GM19328 (cell line): ENCODE data around the gene KRT82.
"Not testable (repeated sequence)": the region's sequence is repeated elsewhere in the genome, so short reads cannot be mapped to it uniquely, and the experiment has no call there.

Experiments
- ATAC-seq: cut with Tn5 transposase; IDR thresholded peaks from one replicate; pipeline ENCODE4 v1.9.1; 2021; ENCODE audit warnings: mild to moderate bottlenecking, moderate library complexity; ENCODE audit not compliant: unreplicated experiment

KRT82 gene

DNA sequence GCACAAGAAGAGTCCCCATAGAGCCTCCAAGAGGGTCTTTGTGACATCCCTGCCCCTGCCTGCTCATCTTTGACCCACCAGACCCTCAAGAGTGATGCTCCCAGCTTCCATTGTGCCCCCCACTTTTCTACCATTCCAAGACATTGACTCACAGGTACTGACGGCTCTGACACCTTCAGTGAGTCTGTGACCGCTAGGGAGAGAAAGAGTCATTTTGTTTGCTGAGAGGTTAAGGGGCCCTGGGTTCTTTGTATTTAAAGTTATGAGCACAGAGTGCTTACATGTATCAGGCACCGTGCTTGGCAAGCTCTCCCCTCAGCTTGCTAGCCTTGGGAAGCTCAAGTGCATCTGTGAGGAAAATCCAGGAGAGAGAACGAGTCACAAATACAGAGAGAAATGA, 7.1 kb upstream of the KRT82 start:
- no peak for ATAC-seq

DNA sequence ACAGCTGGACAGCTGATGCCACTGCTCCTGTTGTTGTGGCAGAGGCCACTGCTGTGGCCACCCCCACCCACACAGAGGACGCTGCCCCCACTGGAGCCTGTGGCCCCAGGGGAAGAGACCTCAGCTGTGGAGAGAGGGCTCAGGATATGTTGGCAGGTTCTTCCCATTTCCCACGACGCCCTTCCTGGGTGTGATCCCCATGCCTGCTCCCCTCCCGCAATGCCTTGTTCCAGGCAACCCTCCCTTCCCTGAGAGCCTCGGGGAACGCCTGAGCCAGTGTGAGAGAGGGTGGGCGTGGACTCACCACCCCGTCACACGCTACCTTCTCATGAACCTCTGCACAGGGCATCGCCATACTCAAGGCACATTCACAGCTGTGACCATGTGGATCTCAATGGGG, 5.7 kb upstream of the KRT82 start:
- ATAC-seq: no peak

DNA sequence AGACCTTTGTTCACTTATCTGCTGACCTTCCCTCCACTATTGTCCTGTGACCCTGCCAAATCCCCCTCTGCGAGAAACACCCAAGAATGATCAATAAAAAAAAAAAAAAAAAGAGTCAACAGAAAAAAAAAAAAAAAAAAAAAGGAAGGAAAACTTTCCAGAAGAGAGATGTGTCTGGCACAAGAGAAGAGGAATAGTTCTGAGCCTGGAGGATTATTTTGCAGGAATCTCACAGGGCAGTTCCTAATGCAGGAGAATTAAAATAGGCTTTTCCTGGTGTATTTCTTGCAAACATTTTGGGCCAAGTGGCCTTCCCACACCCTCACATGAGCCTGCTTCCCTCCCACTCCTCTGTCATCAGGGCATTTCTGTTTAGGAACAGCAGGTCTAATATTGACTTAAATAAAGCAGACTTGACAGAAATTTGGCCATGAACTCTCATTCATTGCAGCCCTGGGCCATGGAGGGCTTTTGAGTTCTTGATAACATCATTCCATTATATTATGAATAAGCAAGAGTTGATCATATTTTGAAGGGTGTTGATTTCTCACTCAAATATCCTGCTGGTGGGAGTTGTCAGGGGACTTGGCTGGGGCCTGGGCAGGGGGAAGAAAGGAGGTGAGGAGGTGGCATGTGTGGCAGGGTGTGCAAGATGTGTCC, 4.6 kb upstream of the KRT82 start:
- ATAC-seq: not testable (repeated sequence)

DNA sequence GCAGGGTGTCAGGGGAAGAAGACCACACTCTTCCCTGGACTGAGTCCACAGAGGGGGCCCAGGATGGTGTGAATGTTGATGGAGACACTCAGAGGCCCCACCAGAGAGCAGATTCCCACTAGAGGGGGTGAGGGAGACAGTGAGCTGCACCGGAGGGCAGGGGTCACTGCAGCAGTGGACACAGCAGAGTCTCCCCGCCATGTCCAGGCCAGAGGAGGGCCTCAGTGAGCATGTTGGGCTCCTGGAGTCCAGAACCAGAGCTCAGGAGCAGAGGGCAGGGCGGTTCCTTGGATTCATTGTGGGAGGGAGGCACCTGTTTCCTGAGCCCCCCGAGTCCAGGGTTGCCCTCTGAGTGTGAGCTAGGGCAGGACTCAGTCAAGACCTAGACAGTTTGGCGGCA, 1.8 kb upstream of the KRT82 start:
- no peak for ATAC-seq

DNA sequence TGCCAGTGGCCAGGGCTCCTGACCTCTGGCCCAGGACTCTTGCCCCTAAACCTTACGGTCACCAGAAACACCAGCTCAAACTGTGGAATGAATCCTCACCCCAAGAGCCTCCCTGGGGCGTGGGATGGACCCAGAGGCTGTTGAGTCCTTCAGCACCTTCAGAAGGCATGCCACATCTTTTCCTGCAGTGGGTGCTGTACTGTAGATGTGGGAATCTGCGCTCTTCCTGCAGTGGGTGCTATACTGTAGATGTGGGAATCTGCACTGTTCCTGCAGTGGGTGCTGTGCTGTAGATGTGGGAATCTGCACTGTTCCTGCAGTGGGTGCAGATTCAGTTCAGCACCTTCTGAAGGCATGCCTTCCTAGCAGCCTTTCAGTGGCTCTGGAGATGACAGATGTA, 1.2 kb downstream of the KRT82 start:
- no peak for ATAC-seq

DNA sequence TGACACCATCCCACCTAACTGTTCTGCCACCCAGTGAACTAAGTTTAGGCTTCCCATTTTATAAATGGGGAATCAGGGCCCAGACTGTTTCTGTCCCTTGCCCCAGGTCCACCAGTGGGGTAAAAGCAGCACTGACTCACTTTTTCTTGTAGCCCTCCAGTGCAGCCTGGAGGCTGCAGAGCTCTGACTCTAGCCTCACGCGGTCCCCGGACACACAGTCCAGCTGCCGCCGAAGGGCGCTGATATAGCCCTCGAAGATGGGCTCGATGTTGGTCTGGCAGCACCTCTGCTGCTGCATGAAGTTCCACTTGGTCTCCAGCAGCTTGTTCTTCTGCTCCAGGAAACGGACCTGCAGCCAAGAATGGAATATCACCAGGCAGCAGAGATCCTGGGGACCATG, 2.6 kb downstream of the KRT82 start:
- ATAC-seq: no peak

DNA sequence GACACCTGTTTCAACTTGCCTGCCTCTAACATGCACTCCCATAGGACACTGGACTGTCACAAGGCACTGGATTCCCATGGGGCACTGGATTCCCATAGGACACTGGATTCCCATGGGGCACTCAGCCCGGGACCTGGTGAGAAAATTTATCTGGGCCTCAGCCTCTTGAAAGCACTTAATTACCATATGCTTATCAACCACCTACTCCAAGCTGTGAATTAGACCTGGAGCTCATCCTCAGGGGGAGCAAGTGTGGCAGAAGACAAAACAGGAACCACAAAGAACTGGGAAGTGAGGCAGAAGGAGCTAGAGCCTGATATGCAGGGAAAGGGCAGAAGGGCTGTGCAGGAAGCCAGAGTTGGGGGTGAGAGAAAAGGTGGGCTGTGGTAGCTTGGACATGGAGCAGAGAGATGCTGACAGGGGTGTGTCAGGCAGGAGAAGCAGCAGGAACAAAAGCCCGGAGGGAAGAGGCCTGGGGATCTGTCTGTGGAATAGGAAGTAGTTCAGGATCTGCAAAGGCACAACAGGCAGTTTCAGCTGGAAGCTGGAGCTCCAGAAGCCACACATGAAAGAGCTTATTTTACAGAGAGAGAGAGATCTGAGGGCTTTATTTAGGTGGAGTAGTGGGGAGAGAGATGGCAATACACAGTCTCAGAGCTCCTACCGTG, 3.1 kb downstream of the KRT82 start:
- no peak for ATAC-seq

DNA sequence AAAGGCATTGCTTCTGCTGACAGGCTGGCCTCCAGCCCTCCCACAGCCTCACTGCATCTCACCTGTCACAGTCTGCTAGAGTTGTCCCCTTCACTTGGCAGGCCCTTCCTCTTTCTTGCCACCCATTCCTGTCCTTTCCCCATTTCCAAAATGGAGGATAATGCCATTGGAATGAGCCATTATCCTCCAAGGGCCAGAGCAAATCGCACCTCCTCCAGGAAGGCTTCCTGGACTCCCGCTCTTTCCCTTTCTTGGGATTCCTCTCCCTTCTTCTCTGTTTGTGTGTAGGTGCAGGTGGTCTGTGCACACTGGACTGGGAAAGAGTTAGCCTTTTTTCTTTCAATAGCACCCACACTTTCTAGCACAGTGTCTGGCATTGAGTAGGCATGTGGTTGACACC, 3.8 kb downstream of the KRT82 start:
- no peak for ATAC-seq

DNA sequence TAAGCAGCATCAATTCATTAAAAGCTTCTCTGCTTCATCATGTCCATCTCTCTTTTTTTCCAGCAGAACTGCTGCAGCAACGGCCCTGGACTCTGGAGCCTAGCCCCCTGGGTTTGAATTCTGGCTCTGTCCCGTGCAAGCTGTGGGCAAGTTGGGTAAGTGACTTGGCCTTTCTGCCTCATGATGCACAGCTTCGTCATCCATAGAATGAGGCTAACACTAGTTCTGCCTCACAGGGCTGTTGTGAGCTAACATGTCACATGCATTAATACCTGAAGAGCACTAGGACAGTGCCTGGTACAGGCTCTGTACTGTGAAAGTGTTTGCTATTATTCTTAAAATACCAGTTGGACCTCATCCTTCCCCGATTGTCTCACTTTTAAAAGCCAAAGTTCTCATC, 4.2 kb downstream of the KRT82 start:
- ATAC-seq: no peak

DNA sequence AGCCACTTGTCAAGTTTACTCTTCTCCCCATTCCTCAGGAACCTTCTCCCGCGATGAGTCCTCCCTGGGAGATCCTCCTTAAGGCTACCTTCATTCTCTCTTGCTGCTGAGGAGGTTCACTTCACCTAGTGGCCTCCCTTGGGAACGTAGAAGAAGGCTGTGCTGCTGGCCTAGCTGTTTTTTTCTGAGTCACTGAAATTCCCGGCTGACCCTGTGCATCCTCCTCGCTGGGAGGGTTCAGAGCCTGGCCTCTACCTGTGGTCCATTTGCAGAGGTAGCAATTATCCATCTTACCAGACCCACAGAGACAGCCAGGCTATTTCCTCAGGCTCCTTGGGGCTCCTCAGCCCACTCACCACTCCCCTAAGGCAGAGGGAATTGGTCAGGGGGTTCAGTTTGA, 4.6 kb downstream of the KRT82 start:
- no peak for ATAC-seq

DNA sequence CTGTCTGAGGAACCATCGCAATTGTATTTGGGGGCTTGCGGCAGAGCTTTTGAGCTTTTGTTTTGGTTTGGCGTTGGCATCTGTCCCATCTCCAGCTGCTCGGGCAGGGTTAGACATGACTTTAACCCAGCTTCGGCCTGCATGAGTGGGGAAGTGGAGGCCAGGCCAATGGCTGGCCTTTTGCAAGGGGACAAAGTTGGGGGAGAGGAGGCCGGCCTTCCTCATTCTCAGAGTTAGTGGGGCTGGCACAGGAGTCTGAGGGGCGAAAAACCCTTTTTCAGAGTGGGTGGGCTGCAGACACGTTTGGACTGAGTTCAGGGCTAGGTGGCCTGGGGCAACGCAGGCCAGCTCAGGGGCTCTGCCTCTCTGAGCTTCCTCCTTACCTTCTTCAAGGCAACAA, 5.2 kb downstream of the KRT82 start:
- no peak for ATAC-seq

DNA sequence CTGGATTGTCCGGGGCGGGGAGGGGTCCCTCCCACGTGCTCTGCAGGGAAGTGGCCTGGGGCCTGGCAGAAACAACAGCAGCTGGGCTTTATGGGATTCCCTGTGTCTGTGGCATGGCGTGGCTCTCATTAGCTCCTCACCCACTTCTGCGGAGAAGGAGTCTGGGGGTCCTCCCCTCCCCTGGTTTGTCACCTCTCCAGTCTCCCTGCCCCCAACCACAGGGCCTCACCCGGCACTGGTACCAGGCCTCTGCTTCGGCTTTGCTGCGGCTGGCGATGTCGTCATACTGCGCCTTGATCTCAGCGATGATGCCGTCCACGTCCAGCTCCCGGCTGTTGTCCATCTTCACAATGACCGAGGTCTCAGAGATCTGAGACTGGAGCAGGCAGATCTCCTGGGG, 6.4 kb downstream of the KRT82 start:
- no peak for ATAC-seq

DNA sequence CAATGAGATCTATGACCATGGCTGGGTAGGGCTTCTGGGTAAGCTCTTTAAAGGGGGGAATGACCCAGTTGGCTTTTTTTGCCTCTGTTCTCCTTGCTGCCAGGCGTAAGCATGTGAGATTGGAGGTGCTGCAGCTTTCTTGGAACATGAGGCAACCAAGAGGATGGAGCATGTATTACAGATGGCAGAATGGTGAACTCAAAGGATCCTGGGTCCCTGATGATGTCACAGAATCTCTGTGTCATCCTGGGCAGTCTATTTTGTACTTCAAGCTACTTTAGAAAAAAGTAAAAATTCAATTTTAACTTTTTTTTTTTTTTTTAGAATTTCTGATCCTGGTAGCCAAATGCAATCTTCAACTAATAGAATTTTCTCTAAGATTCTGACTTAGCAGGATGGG, 8.0 kb downstream of the KRT82 start:
- ATAC-seq: no peak

DNA sequence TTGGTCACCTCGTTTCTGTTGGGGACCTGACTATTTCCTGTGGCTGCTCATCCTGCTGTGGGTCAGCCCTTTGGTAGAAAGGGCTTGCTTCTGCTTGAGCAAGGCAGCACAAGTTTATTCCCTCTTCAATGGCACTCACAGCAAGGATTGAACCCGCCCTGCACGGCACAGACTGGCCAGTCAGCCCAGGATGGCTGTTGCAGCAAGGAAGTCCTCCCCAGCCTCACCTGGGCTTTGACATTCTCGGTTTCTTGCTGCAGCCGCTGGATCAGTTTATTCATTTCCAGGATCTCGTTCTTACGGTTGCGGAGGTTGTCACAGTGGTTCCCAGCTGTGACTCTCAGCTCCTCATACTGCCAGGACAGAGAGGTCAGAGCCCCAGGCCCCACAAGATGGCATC, 9.5 kb downstream of the KRT82 start:
- ATAC-seq: no peak

DNA sequence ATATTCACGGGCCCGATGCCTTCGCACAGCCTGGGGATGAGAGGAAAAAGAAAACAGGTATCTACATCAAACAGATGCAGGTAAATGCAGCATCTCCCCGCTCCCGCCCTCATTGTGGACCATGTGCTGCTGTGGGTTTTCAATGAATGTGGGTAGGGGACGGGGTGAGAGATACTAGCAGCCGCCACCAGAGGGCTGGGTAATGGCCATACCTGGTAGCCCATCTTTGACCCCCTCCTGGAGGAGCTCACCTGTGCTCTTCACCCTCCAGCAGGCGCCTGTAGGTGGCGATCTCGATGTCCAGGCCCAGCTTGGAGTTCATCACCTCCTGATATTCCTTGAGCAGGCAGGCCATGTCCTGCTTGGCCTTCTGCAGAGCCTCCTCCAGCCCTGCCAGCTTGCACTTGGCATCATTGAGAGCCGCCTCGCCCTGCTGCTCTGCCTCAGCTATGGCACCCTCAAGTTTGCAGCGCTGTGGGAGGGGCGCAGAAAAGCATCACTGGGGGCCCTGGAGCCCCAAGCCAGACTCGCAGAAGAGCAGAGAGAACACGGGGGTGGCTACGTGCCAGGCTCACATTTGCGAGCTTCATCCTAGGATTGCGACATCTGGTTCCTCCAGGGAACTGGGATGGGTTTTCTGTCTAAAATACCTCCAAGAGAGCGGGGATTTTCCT, 10.2 kb downstream of the KRT82 start:
- ATAC-seq: no peak

DNA sequence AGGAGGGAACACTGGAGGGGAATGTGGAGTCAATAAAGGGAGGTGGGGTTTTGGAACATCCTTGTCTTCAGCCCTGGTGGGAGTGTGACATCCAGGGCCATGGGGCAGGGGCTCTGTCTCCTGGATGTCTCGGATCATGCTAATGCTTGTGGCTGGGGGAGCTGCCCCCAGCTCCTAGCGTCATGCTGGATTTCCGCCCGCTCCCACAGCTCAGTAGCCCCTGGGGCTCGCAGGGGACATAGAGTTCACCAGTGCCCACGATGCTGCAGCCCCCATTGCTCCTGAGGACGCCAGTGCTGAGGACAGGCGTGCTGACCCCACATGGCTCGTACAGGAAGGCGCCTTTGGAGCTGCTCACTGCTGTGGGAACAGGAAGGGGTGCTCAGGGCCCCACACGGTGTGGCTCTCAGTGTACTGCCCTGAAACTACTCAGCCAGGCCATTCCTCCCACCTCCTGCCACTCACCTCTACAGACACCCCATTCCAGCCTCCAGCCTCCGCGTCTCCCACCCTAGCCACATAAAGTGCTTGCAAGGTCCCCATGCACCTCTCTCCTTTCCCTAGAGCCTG, 11.2 kb downstream of the KRT82 start:
- ATAC-seq: no peak

DNA sequence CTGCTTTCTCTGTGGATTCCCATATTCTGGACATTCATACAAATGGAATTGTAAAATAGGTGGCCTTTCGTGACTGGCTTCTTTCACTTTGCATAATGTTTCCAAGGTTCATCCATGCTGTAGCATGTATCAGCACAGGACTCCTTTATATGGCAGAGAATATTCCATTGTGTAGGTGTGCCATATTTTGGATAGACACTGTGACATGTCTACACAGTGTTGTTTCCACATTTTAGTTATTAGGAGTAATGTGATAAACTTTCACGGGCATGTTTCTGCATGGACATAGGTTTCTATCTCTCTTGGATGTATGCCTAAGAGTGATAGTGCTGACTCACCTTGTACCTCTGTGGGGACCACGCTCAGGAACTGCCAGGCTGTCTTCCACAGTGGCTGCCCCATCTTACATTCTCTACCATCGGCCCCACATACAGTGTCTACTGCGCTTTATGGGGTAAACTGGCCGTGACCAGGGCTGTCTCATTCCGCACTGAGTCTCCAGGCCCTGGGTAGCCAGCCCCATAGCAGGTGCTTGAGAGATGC, 13.6 kb downstream of the KRT82 start:
- no peak for ATAC-seq

DNA sequence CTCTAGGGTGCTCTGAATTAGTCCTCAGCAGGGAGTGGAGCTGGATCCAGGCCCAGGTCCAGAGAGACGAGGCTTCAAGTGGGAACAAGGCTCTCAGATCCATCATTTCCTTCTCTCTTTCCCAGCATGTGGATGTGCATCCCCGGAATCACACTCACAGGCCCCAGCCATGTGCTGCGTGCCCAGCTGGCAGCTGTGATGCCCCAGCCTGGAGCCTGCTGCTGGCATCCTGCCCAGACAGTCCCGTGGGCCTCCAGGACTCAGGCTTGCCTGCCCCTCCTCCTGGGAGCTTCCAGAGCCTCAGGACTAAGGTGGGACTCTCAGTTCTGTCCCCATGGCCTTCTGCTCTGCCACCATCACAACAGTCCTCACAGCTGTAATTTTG, 14.5 kb downstream of the KRT82 start:
- ATAC-seq: no peak

DNA sequence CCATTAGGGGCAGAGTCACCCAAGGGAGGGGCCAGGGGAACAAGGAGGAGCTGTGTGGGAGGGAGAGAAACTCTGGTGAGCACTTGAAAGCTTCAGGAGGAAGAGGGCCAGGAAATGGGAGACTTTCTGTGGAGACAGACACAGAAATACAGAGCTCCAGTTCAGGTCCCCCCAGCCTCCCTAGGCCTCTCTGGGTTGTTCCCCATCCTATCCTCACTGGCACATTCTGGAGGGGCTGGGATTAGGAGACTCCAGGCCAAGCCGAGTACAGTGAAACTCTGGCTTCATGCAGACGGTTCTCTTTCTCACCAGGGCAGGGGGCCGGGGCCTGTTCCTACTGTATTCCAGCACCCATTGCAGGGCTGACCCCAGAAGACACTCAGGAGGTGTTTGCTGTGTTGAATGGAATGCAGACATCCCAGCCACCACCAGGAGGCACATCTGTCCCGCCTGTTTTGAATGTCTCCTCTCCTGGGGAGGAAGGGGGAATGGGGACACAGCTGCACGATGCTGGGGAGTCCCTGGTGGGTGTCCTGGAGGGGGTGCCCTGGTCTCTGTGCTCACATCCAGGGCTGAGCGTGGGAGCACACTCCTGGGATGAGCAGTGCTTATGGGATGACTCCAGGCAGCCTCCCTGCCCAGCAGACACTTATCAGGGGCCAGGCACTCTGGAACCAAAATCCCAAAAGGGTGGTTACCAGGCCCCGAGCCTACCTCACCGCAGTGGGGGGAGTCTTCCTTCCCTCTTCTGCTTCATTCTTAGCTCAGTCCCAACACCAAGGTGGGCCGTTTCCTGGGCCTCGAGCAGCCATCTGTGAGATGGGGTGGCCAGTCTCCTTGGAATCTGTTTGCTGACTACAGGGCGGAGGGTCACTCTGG, 15.2 kb downstream of the KRT82 start:
- ATAC-seq: no peak

DNA sequence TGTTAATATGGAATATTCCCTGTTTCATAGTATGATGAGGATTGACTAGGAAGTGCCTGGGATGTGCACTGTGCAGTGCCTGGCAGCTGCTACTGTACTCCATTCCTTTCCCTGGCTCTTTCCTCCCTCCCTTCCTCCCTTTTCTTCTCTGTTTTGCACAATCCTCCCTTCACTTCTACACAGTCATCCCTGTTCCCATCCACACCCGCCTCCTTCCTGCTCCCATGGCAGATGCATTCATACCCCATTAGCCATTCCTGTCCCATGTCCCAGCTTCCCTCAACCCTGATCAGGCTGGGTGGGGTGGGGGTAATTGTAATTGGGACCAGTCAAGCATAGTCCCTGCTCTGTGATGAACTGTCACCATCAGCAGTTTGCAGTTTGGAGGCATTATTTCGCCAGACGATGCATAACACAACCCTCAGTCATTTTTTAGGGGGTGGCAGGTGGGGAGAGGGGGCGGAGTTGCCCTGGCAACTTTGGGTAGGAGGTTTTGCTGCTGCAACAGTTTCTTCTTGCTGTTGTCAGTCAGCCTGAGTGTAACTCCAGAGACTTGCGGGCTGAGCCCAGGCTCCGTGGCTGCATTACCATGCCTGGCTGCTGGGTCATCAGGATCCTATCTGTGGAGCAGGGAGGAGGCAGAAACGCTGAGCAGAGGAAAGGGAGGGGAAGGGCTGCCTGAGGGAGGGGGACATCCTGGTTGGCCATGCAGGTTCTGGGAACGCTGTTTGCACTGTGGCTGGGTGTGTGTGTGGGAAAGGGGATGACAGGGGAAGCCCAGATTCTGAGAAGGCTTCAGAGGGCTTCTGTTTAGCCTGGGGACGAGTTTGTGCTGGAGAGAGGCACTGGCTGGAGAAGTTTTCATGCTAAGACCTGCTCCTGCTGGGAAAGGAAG, 16.6 kb downstream of the KRT82 start:
- no peak for ATAC-seq
